ENCODE measurements around the gene CRYGB.

CRYGB gene, protein sequence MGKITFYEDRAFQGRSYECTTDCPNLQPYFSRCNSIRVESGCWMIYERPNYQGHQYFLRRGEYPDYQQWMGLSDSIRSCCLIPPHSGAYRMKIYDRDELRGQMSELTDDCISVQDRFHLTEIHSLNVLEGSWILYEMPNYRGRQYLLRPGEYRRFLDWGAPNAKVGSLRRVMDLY

DNA sequence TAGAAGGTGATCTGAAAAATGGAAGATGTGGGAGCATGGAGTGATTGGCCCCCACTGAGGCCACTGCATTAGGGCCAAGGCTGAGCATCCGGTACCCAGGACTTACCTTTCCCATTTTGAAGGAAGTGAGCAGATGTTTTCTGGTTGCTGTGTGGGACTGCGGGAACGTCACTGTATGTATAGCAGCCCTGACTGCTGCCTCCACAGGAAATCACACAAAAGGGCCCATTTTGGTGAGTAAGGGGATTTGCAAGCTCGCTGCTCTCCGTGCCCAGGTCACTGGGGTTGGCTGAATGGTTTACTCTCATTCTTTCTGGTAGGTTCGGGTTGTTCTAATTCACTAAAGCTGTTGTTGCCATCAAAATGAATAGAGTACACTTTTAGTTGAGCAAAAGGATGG is at the start of gene CRYGB:
TSS of gene CRYGB (minus strand) at position 153 of the 400 bp plus-strand sequence. CDS start at position 115, 38 bp downstream.
- DNase-seq = no peak

GRCh38 chr2:208195531-208195930 is 49.6 kb upstream of the CRYGB start:
- no peak for DNase-seq

DNA sequence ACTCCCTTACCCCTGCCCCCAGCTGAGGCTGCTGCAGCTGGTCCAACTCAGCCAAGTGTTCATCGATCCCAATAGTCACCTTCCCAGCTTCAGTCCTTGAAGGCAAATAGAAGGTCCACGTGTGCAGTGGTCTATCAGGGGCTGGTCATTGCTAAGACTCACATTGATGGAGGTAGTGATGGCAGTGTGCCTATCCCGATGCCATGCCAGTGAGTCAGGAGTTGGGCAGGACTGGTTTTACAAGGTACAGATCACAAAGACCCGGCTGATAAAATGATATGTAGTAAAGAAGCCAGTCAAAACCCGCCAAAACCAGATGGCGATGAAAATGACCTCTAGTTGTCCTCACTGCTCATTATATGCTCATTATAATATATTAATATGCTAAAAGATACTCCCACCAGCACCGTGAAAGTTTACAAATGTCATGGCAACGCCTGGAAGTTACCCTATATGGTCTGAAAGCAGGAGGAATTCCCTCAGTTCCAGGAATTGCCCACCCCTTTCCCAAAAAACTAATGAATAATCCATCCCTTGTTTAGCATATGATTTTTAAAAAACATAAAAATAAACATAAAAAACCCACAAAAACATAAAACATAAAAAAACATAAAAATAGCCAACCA is 46.8 kb upstream of the CRYGB start:
- no peak for DNase-seq

DNA sequence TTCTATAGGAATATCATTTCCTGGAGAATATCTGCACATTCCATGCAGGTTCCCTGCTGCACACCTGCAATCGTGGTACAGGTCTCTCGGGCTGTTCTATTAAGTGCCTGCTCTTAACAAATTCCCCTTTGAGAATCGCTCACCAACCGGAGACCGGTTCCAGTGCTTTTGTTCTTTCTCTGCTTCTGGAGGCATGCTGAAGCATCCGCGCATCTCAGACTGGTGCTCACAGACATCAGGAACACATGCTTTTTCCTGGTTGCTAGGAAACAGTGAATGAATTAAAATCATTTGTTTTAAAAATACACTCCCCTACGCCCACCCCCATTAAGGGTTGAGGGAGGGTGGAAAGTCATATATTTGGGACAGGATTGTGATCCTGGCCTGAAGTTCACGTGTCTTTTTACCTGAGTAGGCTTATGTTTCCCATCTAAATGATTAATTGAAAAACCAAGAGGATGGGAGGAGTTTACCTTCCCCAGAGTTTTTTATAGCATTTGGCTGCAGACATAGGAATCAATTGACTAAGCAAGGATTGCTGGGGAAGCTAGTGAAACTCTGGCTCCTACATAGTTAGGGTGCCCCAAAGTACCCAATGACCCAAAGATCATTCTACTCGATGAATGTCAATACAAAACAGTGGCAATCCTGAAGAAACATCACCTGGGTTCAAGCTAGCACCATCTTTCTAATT is 44.0 kb upstream of the CRYGB start, which contains the start of gene C2orf80:
TSS of gene C2orf80 (minus strand) at position 221 of the 694 bp plus-strand sequence. CDS start 3,044 bp downstream, outside the sequence.
- no peak for DNase-seq

GRCh38 chr2:208189069-208189809 is 43.3 kb upstream of the CRYGB start:
- DNase-seq = no peak

- no peak for DNase-seq
These were observed 40.9 kb upstream of the CRYGB start for GRCh38 chr2:208186893-208187292.

DNA sequence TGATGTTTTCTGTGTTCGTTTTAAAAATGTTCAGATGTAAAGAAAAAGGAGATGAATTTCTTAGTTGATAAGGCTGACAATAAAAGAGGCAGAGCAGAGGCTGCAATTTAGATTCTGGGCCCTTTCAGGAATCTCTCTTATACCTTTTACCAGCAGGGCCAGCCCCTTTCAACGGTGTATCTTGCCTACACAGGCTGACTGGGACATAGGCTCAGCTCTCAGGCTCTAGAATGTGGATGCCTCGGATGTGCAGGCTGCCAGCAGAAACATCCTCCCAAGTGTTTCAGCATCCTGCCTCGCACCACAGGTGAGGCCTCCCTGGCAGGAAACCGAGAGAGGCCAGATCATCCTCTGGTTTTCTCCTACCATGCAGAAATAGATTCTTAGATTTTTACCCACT is 40.5 kb upstream of the CRYGB start:
- DNase-seq = no peak

DNA sequence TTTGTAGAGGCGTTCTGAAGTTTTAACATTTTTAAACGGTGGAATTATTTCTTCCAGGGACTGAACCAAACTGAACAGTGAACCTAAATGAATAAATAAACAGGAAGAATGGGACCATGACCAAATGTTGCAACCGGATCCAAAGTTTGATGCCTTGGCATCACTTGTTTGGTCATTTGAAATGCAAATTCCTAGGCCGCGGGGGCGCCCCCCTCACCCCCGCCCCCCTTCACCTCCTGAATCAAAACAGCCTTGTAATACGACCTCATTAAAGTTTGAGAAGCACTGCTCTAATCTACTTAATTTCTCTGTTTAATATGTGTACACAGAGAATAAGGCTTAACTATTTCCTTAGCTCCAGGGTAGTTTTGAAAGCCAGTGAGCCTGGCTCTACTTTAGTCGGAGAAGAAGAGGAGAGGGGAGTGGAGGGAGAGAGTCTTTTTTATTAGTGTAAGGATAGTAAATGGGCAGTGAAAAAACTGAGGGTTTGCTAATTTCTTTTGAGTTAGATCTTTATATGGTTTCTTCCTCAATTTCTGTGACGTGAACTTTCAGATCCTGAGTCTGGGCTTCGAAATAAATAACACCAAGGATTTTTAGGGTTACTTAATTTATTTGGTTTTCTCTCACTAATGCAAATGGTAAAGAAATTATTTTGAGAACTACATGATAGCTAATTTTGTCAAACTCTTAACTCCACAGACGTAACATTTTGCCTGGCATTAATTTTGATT is 38.2 kb upstream of the CRYGB start:
- no peak for DNase-seq

GRCh38 chr2:208183526-208183925 is 37.6 kb upstream of the CRYGB start:
- DNase-seq = no peak

DNA sequence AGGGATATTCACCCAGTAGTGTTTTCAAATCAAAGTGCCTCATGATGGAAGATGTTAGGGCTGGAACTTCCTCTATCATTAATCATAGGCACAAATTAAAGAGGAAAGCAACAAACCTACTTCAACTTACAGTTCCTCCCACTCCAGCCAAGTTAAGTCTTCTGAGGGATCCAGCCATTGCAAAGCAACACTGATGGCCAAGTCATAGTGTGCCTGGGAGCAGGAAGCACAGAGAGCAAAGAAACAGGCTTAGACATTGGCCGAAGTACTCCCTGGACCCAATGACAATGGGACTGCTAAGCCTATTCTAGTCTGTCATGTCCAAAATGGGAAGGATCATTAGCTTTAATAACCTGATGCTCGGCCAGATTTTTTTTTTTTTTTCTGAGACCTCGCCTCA is 36.9 kb upstream of the CRYGB start:
- no peak for DNase-seq

DNA sequence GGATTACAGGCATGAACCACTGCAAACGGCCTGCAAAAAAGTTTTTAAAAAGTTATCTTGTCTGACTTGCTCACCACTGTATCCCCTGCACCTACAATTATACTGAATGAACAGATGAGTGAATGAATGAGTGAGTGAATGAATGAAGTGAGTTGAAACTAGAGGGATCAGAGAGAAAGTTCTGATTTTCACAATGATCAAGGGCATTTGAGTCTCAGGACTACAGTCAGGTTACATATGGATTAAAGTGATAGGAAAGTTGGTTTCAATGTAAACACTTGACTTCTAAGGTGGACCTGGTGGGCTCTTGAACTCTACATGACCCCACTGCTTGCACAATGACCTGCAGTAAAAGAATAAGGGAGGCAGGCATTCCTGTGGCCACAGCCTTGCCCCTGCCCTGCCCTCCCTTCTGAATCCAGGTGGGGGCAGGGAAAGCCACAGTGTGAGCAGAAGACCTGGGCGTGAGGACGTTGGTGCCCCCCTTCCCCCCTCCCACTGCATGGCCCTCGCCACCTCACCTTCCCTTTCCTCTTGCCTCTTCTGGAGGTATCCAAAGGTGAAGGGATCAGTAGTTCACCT is 33.2 kb upstream of the CRYGB start:
- DNase-seq = no peak

DNA sequence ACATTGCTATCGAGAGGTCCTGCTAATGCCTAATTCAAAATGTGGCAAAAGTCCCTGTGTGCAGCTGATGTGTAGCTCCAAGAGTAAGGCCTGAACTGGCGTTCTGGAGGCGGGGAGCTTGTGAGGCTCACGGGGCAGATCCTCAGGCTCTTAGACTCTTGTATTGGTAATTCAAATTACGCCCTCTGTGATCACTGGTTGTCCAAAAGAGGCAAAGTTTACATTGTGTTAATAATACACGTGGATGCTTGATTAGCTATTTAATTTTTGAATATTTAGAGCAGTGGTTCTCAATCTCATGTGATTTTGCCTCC is 29.8 kb upstream of the CRYGB start:
- DNase-seq = no peak

- DNase-seq = peak; percentile 67
These were observed 29.3 kb upstream of the CRYGB start for GRCh38 chr2:208175069-208175839.

GRCh38 chr2:208174144-208174543 is 28.2 kb upstream of the CRYGB start:
- no peak for DNase-seq

- DNase-seq = peak; percentile 61
These were observed 26.2 kb upstream of the CRYGB start for GRCh38 chr2:208172125-208172524.

- no peak for DNase-seq
These were observed 19.2 kb upstream of the CRYGB start for GRCh38 chr2:208164951-208165755.

DNA sequence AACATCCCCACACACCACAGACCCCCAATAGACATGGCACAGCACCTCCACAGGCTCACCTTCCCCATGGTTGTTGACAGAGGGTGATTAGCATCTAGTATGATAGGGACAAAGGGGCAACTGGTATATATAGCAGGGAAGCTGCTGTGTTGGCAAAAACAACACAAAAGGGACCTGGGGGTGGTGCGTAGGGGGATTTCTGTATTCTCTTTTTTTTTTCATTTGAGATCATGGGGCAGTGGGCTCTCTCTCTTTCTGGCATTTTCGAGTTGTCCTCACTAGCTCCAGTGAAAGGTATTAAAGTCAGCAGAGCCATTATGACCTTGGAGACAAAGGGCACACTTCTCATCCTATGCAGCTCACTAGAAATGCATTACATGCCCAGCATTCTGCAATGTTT is 17.5 kb upstream of the CRYGB start, which contains the start of gene CRYGA:
TSS of gene CRYGA (minus strand) at position 101 of the 400 bp plus-strand sequence. CDS start at position 68, 33 bp downstream.
- no peak for DNase-seq

GRCh38 chr2:208156439-208156838 is 10.5 kb upstream of the CRYGB start:
- no peak for DNase-seq

- DNase-seq = no peak
These were observed 7.2 kb upstream of the CRYGB start for GRCh38 chr2:208153156-208153555.

DNA sequence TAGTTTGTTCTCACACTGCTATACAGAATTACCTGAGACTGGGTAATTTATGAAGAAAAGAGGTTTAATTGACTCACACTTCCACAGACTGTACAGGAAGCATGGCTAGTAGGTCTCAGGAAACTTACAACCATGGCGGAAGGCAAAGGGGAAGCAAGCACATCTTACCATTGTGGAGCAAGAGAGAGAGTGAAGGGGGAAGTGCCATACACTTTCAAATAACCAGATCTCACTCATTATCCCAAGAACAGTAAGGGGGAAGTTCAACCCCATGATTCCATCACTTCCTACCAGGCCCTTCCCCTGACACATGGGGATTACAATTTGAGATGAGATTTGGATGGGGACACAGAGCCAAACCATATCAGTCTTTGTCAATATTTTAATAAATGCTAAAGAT is 5.0 kb upstream of the CRYGB start:
- DNase-seq = no peak

GRCh38 chr2:208150094-208150493 is 4.1 kb upstream of the CRYGB start:
- DNase-seq = no peak

All from CD4-positive, alpha-beta T cell treated with Interferon gamma for 1 hour (primary cell).